Esophagus squamous epithelium (tissue), 4 donors: Measurements from ENCODE around the gene RUFY1.

Source experiments
- CTCF ChIP-seq, 6 experiments: fragments of 450-650 bp in 4 of 6; fragments of 200-600 bp in 2 of 6; sonication (generic) in 2 of 6; IDR thresholded peaks; one replicate each; pipeline ENCODE4 v1.5.1; 2016 to 2019; ENCODE audit warnings: antibody characterized with exemption in 6 of 6, mild to moderate bottlenecking in 4 of 6, moderate library complexity in 4 of 6
- POLR2A ChIP-seq, 4 donors: fragments of 450-650 bp; IDR thresholded peaks; one replicate each; pipeline ENCODE4 v1.6.1; 2017; ENCODE audit warnings: antibody characterized with exemption in 4 of 4, mild to moderate bottlenecking in 4 of 4, moderate library complexity in 3 of 4

DNA sequence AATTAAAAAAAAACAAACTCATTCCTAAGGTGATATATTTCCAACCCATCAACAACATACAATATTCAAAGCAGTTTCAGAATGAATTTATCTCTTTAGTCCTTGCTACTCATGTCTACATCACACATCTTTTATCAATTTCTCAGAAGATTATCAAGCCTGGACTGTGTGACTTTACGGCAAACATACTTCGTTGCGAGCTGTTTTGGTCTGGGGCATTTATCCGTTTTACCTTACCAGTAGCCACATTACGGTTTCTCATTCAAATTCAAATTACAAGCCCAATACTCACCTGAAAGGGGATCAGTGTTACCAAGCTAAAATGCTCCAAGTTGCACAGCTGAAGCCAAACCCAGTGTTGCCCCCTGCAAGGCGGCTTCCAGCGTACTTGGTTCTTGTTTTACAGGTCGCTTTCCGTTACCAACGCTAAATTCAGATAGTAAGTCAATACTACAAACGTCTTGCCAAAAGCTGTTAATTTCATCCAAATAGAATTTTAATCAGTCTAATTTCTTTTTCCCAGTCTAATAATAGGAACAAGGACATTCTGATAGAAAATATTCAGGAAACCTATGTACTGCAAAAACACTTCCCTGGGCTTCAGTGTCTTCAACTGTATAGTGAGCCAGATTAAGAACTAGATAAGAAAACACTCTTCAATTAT, 71.3 kb downstream of the RUFY1 start:
- TF ChIP-seq CTCF (IDR thresholded peaks at IDR 0.05), result no peak
- TF ChIP-seq POLR2A (IDR thresholded peaks at IDR 0.05), result no peak
